GM12865 (cell line): ENCODE measurements around the gene SESTD1.
"Not testable (repeated sequence)": the region's sequence is repeated elsewhere in the genome, so short reads cannot be mapped to it uniquely, and the experiment has no call there.

ENCODE experiments used
- DNase-seq: peaks from one replicate; pipeline ENCODE4 v3.0.0; 2010; ENCODE audit warnings: low read depth
- H3K4me3 ChIP-seq: 2 replicates; pipeline ENCODE4 v1.5.1; 2011; ENCODE audit warnings: mild to moderate bottlenecking, low read depth, low read length, control low read depth
- TF ChIP-seq, protein P1 (sequence below): IDR thresholded peaks from 2 replicates; pipeline ENCODE4 v1.5.1; 2011; ENCODE audit warnings: low read length, control low read depth, low read depth, inconsistent platforms; ENCODE audit not compliant: insufficient read depth; ENCODE audit errors: missing control alignments

SESTD1 gene

GRCh38 chr2:179071810-179072355 is 192.7 kb downstream of the SESTD1 start:
- TF ChIP-seq, protein P1, sequence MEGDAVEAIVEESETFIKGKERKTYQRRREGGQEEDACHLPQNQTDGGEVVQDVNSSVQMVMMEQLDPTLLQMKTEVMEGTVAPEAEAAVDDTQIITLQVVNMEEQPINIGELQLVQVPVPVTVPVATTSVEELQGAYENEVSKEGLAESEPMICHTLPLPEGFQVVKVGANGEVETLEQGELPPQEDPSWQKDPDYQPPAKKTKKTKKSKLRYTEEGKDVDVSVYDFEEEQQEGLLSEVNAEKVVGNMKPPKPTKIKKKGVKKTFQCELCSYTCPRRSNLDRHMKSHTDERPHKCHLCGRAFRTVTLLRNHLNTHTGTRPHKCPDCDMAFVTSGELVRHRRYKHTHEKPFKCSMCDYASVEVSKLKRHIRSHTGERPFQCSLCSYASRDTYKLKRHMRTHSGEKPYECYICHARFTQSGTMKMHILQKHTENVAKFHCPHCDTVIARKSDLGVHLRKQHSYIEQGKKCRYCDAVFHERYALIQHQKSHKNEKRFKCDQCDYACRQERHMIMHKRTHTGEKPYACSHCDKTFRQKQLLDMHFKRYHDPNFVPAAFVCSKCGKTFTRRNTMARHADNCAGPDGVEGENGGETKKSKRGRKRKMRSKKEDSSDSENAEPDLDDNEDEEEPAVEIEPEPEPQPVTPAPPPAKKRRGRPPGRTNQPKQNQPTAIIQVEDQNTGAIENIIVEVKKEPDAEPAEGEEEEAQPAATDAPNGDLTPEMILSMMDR = no peak
- no peak for DNase-seq
- no peak overlapping the region for H3K4me3 ChIP-seq

DNA sequence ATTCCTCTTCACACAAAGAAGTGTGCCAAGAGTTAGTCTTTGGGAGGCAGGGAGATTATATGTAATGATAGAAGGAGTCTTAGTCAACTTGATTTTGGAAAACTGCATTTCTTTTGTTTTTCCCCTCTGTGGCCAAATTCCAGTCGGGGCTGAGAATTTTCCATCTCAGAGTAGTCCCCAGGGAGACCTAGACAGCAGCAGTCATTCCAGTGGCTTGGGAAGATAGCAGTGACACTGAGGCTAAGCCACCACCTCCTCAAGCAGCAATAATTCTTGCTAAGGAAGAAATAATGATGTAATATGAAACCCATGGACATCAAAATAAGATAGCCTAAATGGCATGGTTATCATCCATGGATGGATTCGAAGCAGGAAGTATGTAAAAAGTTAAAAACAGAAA is 193.7 kb downstream of the SESTD1 start:
- no peak for DNase-seq
- no peak overlapping the region for H3K4me3 ChIP-seq
- TF ChIP-seq, protein P1 = no peak

GRCh38 chr2:179069685-179070084 is 194.9 kb downstream of the SESTD1 start:
- no peak for DNase-seq
- H3K4me3 ChIP-seq = no peak overlapping the region
- TF ChIP-seq, protein P1 = no peak

DNA sequence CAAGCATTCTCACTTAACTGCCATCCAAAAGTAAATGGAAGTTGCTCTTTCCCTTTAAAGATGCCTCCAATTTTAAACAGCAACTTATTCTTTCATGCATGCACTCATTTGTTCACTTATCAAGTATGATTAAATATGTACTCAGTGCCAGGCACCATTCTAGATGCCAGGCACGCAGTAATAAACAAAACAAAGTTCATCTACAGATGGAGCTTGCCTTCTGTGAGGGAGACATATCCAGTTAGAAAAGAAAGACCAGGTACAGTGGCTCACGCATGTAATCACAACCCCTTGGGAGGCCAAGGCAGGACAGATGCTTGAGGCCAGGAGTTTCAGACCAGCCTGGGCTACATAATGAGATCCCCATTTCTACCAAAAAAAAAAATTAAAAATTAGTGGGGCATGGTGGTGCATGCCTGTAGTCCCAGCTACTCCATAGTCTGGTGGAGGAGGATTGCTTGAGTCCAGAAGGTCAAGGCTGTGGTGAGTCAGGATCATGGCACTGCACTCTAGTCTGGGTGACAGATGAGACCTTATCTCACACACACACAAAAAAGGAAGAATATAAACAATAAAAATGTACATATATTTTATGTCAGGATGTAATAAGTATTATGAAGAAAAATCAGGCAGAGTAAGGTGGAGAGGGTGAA is 195.5 kb downstream of the SESTD1 start:
- no peak overlapping the region for H3K4me3 ChIP-seq
- no peak for DNase-seq
- TF ChIP-seq, protein P1 = no peak

- TF ChIP-seq, protein P1 = no peak
- no peak overlapping the region for H3K4me3 ChIP-seq
- DNase-seq = peak; percentile 10
Observed at GRCh38 chr2:179059026-179059700, 205.5 kb downstream of the SESTD1 start.

DNA sequence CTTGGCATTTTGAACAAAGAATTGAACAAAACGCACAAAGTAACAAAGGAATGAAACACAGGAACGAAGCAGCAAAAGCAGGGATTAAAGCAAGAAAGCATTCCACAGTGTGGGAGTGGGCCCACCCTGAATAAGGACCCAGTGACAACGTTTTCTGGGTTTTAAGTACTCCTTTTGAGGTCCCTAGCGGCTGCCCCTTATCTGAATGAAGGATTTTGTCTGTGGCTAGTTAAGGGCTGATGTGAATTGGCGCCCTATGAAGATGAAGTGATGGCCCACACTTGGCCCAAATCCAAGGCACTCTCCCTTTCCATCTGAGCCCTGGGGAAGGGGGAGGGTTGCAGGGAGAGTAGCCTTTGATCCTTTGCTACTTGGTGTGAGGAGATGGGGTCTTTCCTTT is 206.9 kb downstream of the SESTD1 start:
- no peak for DNase-seq
- TF ChIP-seq, protein P1 = no peak
- H3K4me3 ChIP-seq = no peak overlapping the region

GRCh38 chr2:179053568-179053967 is 211.1 kb downstream of the SESTD1 start:
- not testable (repeated sequence) for DNase-seq, H3K4me3 ChIP-seq
